Mucosa of rectum (tissue), 2 donors: ENCODE data around the gene SSC5D.

Source experiments
- H3K27ac ChIP-seq, 2 donors: one replicate each; pipeline ENCODE4 v1.7.0; 2013; ENCODE audit warnings: inconsistent platforms in 2 of 2, low read depth in 2 of 2, low read length in 2 of 2
- H3K27me3 ChIP-seq, 2 donors: one replicate each; pipeline ENCODE4 v1.7.0; 2013; ENCODE audit warnings: low read length in 2 of 2; ENCODE audit not compliant: control insufficient read depth in 2 of 2, insufficient read depth in 2 of 2
- H3K36me3 ChIP-seq, 2 donors: one replicate each; pipeline ENCODE4 v1.7.0; 2013; ENCODE audit warnings: low read length in 2 of 2; ENCODE audit not compliant: control insufficient read depth in 2 of 2, insufficient read depth in 2 of 2
- H3K4me1 ChIP-seq, 2 donors: one replicate each; pipeline ENCODE4 v1.7.0; 2013; ENCODE audit warnings: low read length in 2 of 2, mild to moderate bottlenecking in 1 of 2; ENCODE audit not compliant: control insufficient read depth in 2 of 2, insufficient read depth in 2 of 2
- H3K4me3 ChIP-seq, 2 donors: one replicate each; pipeline ENCODE4 v1.7.0; 2013; ENCODE audit warnings: low read length in 2 of 2
- H3K9ac ChIP-seq, 2 donors: one replicate each; pipeline ENCODE4 v1.7.0; 2013; ENCODE audit warnings: low read length in 2 of 2, low read depth in 1 of 2, mild to moderate bottlenecking in 1 of 2
- H3K9me3 ChIP-seq, 2 donors: one replicate each; pipeline ENCODE4 v1.7.0; 2013; ENCODE audit warnings: low read length in 2 of 2; ENCODE audit not compliant: control insufficient read depth in 2 of 2
- donor health status: healthy.
- donor health status: Normal muscosa, but diverticular disease.

The SSC5D gene

DNA sequence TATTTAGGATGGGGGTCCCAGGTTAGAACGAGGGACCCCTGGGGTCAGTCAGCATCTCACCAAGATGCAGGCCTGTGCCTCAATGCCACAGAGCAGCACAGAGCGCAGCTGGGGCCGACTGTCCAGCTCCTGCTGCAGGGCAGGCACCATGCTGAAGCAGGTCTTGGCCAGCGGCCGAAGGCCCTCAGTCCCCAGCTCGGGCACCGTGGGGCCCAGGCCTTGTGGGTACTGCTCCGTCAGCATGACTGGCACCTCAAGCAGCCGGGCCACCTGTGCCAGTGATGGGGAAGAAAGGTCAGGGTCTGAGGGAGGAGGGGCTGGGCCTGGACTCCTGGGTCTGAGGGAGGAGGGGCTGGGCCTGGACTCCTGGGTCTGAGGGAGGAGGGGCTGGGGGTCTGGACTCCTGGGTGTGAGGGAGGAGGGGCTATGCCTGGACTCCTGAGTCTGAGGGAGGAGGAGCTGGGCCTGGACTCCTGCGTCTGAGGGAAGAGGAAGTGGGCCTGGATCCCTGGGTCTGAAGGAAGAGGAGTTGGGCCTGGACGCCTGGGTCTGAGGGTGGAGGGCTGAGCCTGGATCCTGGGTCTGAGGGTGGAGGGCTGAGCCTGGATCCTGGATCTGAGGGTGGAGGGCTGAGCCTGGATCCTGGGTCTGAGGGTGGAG lies 32.5 kb upstream of the SSC5D start:
- H3K27ac ChIP-seq: no peak overlapping the region

DNA sequence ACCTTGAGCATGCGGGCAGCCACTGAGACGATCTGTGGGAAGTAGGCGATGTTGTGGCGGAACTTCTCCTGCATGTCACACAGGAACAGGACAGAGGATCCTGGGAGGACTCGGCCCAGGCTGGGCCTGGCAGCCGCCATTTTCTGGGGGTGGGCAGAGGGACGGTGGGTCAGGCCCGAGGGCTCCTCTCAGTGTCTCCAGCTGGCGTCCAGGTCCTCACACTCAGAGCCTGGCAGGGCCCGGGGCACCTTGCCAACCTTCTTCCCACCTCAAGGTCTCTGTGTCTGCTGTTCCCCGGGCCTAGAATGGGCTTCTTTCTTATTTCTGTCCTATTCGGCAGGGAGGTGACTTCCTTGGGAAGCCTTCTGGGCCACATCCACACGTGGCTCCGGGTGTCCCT lies 31.9 kb upstream of the SSC5D start:
- Histone ChIP-seq H3K27me3 (peaks cover 4 to 6% of the 10 kb centered on the region in 2 donors), H3K9ac (no peak overlapping the region), H3K9me3 (no peaks in the 10 kb centered on the region), H3K36me3 (peaks cover 0 to 5% of the 10 kb centered on the region in 2 donors), H3K4me1 (peaks cover 0 to 12% of the 10 kb centered on the region in 2 donors), H3K27ac (no peak overlapping the region), H3K4me3 (no peak overlapping the region)

More for the DNA sequence above, 32.5 kb upstream of the SSC5D start:
- Histone ChIP-seq H3K36me3 (peaks cover 0 to 5% of the 10 kb centered on the region in 2 donors), H3K9ac (no peak overlapping the region), H3K4me3 (no peak overlapping the region), H3K4me1 (peaks cover 0 to 6% of the 10 kb centered on the region in 2 donors), H3K27me3 (peaks cover 6 to 7% of the 10 kb centered on the region in 2 donors), H3K9me3 (no peaks in the 10 kb centered on the region)

DNA sequence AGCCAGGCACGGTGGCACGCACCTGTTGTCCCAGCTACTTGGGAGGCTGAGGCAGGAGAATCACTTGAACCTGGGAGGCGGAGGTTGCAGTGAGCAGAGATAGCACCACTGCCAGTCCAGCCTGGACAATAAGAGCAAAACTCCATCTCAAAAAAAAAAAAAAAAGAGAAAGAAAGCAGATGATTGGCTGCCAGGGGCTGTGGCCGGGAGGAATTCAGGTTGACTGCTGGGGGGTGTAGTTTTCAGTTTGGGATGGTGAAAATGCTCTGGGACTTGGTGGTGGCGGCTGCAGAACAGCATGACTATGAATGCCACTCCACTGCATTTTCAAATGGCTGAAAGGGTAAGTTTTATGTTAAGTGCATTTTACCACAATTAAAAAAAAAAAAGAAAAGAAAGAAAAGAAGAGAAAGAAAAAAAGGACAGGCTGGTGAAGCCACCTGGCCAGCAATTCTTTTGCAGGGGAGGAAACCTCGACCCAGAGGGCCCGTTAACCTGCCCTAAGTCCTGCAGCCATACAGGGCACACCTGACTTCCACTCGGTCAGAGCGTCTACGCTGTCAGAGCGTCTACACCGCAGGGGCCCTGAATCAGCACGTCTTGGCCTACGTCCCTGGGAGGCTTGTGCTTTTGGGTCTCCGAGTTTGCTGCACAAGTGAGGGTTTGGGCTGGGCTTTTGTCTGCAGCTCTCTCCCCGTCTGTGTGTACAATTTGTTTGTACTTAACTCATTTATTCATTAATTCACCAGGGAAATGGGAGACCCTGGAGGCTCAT lies 30.4 kb upstream of the SSC5D start:
- H3K4me3 ChIP-seq: no peak overlapping the region
- H3K27ac ChIP-seq: no peak overlapping the region
- H3K4me1 ChIP-seq: peaks cover 7 to 12% of the 10 kb centered on the region in 2 donors
- no peak overlapping the region for H3K9ac ChIP-seq
- no peaks in the 10 kb centered on the region for H3K9me3 ChIP-seq
- peaks cover 0 to 5% of the 10 kb centered on the region in 2 donors for H3K36me3 ChIP-seq
- no peaks in the 10 kb centered on the region for H3K27me3 ChIP-seq

DNA sequence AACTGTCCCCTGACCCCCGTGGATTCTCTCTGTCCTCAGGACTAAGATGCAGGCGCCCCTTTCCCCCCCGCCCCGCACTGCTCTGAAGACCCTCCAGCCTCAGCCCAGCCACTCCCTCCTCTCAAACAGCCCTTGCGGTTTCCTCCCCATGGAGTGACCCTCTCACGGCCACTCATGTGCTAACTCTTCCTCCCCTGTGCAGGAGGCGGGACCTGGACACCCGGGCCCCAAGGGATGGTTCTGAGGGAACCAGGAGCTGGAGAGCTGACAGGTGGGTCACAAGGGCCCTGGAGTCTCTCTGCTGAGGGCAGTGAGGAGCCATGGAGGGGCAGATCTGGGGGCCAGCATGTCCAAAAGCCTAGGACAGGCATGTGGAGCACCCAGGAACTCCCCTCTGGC lies 28.7 kb upstream of the SSC5D start:
- no peak overlapping the region for H3K4me3 ChIP-seq
- H3K9ac ChIP-seq: no peak overlapping the region
- peaks cover 7 to 12% of the 10 kb centered on the region in 2 donors for H3K4me1 ChIP-seq
- H3K27me3 ChIP-seq: peaks cover 0 to 2% of the 10 kb centered on the region in 2 donors
- H3K27ac ChIP-seq: peak overlapping the region in 1 of 2 donors; percentile 84
- H3K9me3 ChIP-seq: no peaks in the 10 kb centered on the region
- H3K36me3 ChIP-seq: peaks cover 0 to 5% of the 10 kb centered on the region in 2 donors

DNA sequence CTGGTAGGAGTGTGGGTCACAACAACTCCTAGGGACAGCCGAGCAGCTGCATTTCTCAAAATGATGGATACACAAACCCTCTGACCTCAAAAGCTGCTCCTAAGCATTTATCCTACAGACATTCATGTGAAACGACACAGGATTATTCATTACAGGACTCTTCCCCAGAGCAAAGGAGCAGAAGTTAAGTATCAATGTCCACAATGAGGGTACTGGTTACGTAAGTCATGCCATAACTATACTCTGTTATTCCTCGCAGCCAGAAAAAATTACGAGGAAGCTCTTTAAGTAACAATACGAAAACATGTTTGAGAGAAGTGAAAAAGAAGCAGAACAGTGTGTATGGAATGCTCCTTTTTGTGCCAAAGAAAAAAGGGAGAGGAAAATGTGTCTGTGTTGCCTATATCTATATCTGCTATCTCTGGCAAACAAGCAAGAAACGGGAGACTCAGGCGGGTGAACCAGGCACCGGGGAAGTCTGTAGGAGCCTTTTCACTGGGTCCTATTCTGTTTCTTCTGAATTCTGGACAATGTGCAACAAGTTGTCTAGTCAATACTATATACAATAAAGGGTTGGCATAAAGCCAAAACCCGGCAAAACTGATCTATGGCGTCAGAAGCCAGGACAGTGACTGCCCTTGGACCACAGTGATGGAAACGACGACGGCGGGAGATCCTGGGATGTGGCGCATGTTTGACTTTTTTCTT lies 28.1 kb upstream of the SSC5D start:
- Histone ChIP-seq H3K9ac (no peak overlapping the region), H3K27ac (peak overlapping the region; percentile 25 to 84), H3K27me3 (peaks cover 0 to 2% of the 10 kb centered on the region in 2 donors), H3K4me1 (peaks cover 7 to 12% of the 10 kb centered on the region in 2 donors), H3K9me3 (no peaks in the 10 kb centered on the region), H3K4me3 (peak overlapping the region; percentile 78 to 90), H3K36me3 (peaks cover 0 to 5% of the 10 kb centered on the region in 2 donors)

DNA sequence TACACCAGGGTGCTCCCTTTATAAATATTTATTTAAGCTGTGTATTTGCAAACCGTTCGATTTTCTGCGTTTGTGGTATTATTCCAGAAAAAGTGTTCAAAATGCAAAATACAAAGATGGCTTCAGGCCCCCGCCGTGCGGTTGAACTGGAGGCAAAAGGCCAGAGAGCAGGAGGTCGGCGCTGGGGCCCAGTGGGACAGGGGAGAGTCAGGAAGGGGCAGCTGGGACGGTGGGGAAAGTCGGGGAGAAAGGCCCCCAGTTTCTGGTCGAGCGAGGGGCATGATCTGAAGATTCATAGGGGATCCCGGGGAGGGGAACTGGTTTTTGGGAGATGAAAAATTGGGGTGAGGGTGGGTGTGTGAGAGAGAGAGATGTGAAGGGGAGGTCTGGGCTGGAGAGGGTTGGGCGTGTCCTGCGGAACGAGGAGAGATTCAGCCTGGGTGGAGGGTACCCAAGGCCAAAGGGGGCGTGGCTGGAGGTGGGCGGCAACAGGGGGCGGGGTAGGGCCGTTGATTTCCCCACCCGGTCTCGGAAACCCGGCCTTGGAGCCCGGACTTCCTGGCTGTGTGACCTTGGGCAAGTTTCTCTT lies 27.5 kb upstream of the SSC5D start:
- peaks cover 0 to 2% of the 10 kb centered on the region in 2 donors for H3K27me3 ChIP-seq
- peaks cover 0 to 3% of the 10 kb centered on the region in 2 donors for H3K36me3 ChIP-seq
- H3K9me3 ChIP-seq: no peaks in the 10 kb centered on the region
- H3K27ac ChIP-seq: peak overlapping the region; percentile 84 to 95
- peaks cover 7 to 12% of the 10 kb centered on the region in 2 donors for H3K4me1 ChIP-seq
- H3K4me3 ChIP-seq: peak overlapping the region; percentile 78 to 90
- H3K9ac ChIP-seq: peak overlapping the region; percentile 76 to 90

DNA sequence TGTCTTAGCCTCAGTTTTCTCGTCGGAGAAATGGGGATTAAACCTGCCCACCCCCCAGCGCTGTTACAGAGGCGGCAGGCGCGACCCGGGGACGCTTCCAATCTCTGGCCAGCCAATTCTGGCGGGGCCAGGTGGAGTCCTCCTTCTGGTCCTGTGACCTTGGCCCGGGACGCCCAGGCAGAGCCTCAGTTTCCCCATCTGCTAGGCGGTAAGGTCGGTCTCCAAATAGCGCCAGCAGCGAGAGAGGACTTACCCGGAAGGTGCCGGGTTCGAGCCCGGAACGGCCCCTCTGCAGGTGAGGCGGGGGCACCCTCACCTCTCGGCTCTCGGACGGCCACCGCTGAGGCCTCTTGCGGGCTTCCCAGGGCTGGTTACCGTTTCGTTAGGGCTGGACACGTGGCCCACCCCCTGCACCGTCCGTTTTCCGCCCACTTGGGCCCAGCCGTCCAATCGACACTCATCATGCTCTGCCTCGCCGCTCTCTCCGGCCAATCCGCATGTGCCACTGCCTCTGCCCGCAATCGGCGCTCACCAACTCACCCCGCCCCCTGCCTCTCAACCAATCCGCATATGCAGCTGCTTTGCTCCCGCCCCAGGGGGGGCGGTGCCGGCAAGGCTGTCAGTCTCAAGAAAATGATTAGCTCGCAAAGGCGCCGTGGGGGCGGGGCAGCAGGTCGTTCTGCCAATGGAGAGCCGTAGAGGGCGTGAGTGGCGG lies 26.8 kb upstream of the SSC5D start, which contains the start of gene ISOC2:
Gene ISOC2 (minus strand): TSS at position 384 of the 715 bp plus-strand sequence. CDS start 5,156 bp downstream, outside the sequence.
- Histone ChIP-seq H3K27me3 (peaks cover 0 to 2% of the 10 kb centered on the region in 2 donors), H3K4me3 (peak within 1 kb of the TSS; percentile 90), H3K36me3 (peaks cover 0 to 3% of the 10 kb centered on the region in 2 donors), H3K9me3 (no peaks in the 10 kb centered on the region), H3K27ac (peak within 1 kb of the TSS; percentile 84 to 95), H3K4me1 (peaks cover 7 to 12% of the 10 kb centered on the region in 2 donors), H3K9ac (peak within 1 kb of the TSS; percentile 90 to 95)

DNA sequence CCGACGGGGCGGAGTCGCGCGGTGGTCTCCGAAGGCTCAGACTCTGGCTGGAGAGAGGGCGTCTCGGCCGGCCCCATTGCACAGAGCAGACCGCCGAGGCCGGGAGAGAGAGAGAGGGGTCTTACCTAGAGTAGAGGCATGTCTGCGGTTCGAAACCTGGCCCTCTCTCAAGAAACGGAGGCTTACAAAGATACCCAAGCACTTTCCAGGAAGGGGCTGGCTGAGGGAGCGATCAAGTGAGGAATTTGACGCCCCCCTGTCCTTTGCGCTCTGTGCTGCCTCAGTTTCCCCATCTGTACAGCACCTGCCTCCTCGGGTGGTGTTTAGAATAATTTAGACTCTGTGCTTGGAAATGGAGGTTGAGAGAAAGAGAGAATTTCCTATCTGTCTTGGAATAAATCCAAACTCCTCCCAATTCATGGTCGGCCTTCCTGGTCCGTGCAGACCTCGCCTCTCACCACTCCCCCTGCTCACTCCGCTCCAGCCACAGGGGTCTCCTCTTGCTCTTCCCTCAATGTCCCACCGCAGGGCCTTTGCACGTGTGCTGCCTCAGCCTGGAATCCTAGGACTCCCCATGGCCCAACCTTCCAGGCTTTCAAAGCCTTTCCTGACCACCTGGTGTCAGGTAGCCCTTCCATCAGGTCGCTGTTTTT lies 26.1 kb upstream of the SSC5D start:
- Histone ChIP-seq H3K27me3 (peaks cover 0 to 2% of the 10 kb centered on the region in 2 donors), H3K27ac (peak overlapping the region; percentile 75 to 81), H3K4me1 (peaks cover 7 to 12% of the 10 kb centered on the region in 2 donors), H3K9ac (peak overlapping the region; percentile 87 to 95), H3K36me3 (no peaks in the 10 kb centered on the region), H3K9me3 (no peaks in the 10 kb centered on the region), H3K4me3 (peak overlapping the region; percentile 81 to 90)

DNA sequence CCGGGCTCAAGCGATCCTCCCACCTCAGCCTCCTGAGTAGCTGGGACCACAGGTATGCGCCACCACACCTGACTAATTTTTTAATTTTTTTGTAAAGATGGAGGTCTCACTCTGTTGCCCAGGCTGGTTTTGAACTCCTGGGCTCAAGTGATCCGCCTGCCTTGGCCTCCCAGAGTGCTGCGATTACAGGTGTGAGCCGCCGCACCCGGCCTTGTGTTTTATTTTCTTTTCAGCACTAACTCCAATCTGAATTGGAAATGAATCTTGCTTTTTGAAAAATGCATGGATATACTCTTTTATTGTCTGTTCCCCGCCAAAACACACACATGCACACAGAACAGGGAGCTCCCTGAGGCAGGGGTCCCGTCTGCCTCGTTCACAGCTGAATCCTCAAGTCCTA lies 25.5 kb upstream of the SSC5D start:
- H3K9me3 ChIP-seq: no peaks in the 10 kb centered on the region
- H3K36me3 ChIP-seq: no peaks in the 10 kb centered on the region
- H3K4me3 ChIP-seq: peak overlapping the region in 1 of 2 donors; percentile 81
- no peak overlapping the region for H3K9ac ChIP-seq
- peaks cover 7 to 12% of the 10 kb centered on the region in 2 donors for H3K4me1 ChIP-seq
- peaks cover 2 to 3% of the 10 kb centered on the region in 2 donors for H3K27me3 ChIP-seq
- no peak overlapping the region for H3K27ac ChIP-seq
